Measurements from ENCODE around the gene VPS26C. TPM values are rescaled to one million over a fixed set of nuclear protein-coding genes. Genes with fewer than 3 reads are reported as not detected.

VPS26C gene
- total and polyA plus RNA-seq, 2 of the 8 experiments (the other 6 are each of a cell fraction or from before 2014, with no cell fraction given): 43.5 to 71.6 TPM

- H4K8ac ChIP-seq (ENCODE audit: extremely low read depth, insufficient read depth, low read length): no peak overlapping the region
- ChIA-PET POLR2A (ENCODE audit: partially characterized antibody) (no interaction called here), CTCF (ENCODE audit: partially characterized antibody) (no interaction called here)
- no peak overlapping the region for H4K5ac ChIP-seq (ENCODE audit: insufficient read length, low read depth, low read length)
- no peak overlapping the region for H2BK12ac ChIP-seq (ENCODE audit: low read depth, low read length)
- H2BK20ac ChIP-seq (ENCODE audit: low read length): no peak overlapping the region
- no peaks in the 10 kb centered on the region for H3K27me3 ChIP-seq (replicated peaks in 1 of 4; ENCODE audit: control insufficient read depth in 3 of 4, extremely low read depth in 1 of 4, insufficient read depth in 3 of 4, low read length in 3 of 4)
- H3K56ac ChIP-seq (replicated peaks; ENCODE audit: insufficient read length, low read depth, low read length): no peak overlapping the region
- no peak overlapping the region for H2BK15ac ChIP-seq (ENCODE audit: low read length)
- H3K9ac ChIP-seq (replicated peaks in 1 of 4; ENCODE audit: extremely low read depth in 1 of 4, low read depth in 3 of 4, low read length in 3 of 4): no peak overlapping the region
- no peak for FAIRE-seq
- no peak overlapping the region for H2AK5ac ChIP-seq (ENCODE audit: low read depth, low read length)
- no peak overlapping the region for H2BK120ac ChIP-seq (replicated peaks; ENCODE audit: low read depth, low read length)
- no peak overlapping the region for H4K91ac ChIP-seq (replicated peaks; ENCODE audit: insufficient read length, low read length)
- H3K14ac ChIP-seq (ENCODE audit: insufficient read length): no peak overlapping the region
- H3K4me2 ChIP-seq (ENCODE audit: insufficient read depth in 1 of 2, low read depth in 2 of 2, low read length in 2 of 2): no peak overlapping the region
- no peak overlapping the region for H3K4me3 ChIP-seq (ENCODE audit: extremely low read depth in 1 of 4, insufficient read depth in 2 of 4, low read depth in 3 of 4, low read length in 4 of 4)
- H3K9me3 ChIP-seq (ENCODE audit: insufficient read depth in 2 of 2, low read depth in 1 of 2, low read length in 1 of 2): no peaks in the 10 kb centered on the region
- H3K23ac ChIP-seq (ENCODE audit: insufficient read length): no peak overlapping the region
- H3K4me1 ChIP-seq (replicated peaks in 1 of 4; ENCODE audit: control insufficient read depth in 3 of 4, insufficient read depth in 4 of 4, low read length in 3 of 4): peaks cover 0 to 3% (median 0%) of the 10 kb centered on the region in 4 experiments; a peak in 2 of 7 replicates
- no peak overlapping the region for H3K4ac ChIP-seq (replicated peaks; ENCODE audit: insufficient read length, low read depth, low read length)
- H3K79me2 ChIP-seq (ENCODE audit: control insufficient read depth in 1 of 2, insufficient read depth in 2 of 2, low read length in 2 of 2): no peaks in the 10 kb centered on the region
- no peaks in the 10 kb centered on the region for H4K20me1 ChIP-seq (replicated peaks in 1 of 2; ENCODE audit: control insufficient read depth in 1 of 2, insufficient read depth in 2 of 2, low read length in 2 of 2)
- no peak overlapping the region for H2AFZ ChIP-seq (ENCODE audit: low read length)
- no peak overlapping the region for H3K18ac ChIP-seq (ENCODE audit: extremely low read depth, low read length)
- H3K23me2 ChIP-seq (ENCODE audit: low read depth, low read length): no peaks in the 10 kb centered on the region
- H3K27ac ChIP-seq (ENCODE audit: low read depth, low read length): no peak overlapping the region
- H3K79me1 ChIP-seq (ENCODE audit: low read depth, low read length): no peaks in the 10 kb centered on the region
- WGBS, 2 experiments (ENCODE audit: extremely low coverage in 1 of 2, insufficient coverage in 1 of 2, insufficient read length in 1 of 2, insufficient replicate concordance in 2 of 2, low coverage in 1 of 2, low lambda C conversion rate in 2 of 2, missing lambda C conversion rate in 1 of 2): 76% methylated on average over 1 of the region's 1 CpG; no CpG with 5 or more reads in 1 of the 2 experiments
- DNase-seq (ENCODE audit: low read depth in 1 of 2, low spot score in 2 of 2): no peak
- TF ChIP-seq BRCA1 (IDR thresholded peaks at IDR 0.05; ENCODE audit: low read depth, low read length): no peak
- no peak for TF ChIP-seq TCF12 (IDR thresholded peaks at IDR 0.05; ENCODE audit: low read depth, low read length)
- no peak for TF ChIP-seq CEBPB (IDR thresholded peaks at IDR 0.05; ENCODE audit: low read depth, low read length)
- no peak overlapping the region for H2BK5ac ChIP-seq (ENCODE audit: low read depth, low read length)
- no peaks in the 10 kb centered on the region for H3K36me3 ChIP-seq (ENCODE audit: control insufficient read depth in 2 of 4, insufficient read depth in 4 of 4, low read length in 3 of 4)
These were observed 24.9 kb upstream of the VPS26C start for GRCh38 chr21:37292041-37292440.
